B cell (primary cell): ENCODE results near the gene C6orf136.

Source experiments
- CTCF ChIP-seq: fragments of 200-600 bp; IDR thresholded peaks from one replicate; pipeline ENCODE4 v1.8.0; 2022; ENCODE audit warnings: antibody characterized with exemption, mild to moderate bottlenecking
- EZH2 ChIP-seq: IDR thresholded peaks from 2 replicates; pipeline ENCODE4 v1.6.1; 2012; ENCODE audit warnings: borderline replicate concordance, low read depth, mild to moderate bottlenecking, moderate library complexity, low read length; ENCODE audit not compliant: insufficient read depth, poor library complexity, severe bottlenecking

GRCh38 chr6:30657454-30657853 lies 10.5 kb downstream of the C6orf136 start:
- TF ChIP-seq CTCF (no peak), EZH2 (no peak)
